IMR-90 (cell line): Measurements from ENCODE around the gene GJA4. TPM values are rescaled to one million over a fixed set of nuclear protein-coding genes. Genes with fewer than 3 reads are reported as not detected.

Experiments used
- ATAC-seq: fragments of 200-7000 bp; cut with Tn5 transposase; 2 replicates; pipeline ENCODE4 v1.9.1; 2020; ENCODE audit warnings: low read depth, mild to moderate bottlenecking, moderate library complexity
- BruUV-seq: library from RNA; stranded (reverse); fragments of 400-500 nt; replicated peaks from 2 replicates; lab custom pipeline; 2021; lab: Mats Ljungman, UMichigan
- CTCF ChIA-PET: fragments of 300-600 bp; formaldehyde crosslinking; extraction: SDS; loops from one replicate; lab custom pipeline; 2021; ENCODE audit warnings: antibody characterized with exemption; lab: Yijun Ruan, JAX
- POLR2A ChIA-PET: fragments of 300-600 bp; sonication (Branson Sonifier 250); formaldehyde crosslinking; loops from one replicate; lab custom pipeline; 2022; ENCODE audit warnings: antibody characterized with exemption; ENCODE audit not compliant: unreplicated experiment; lab: Charles Lee
- DNase-seq: peaks from one replicate; pipeline ENCODE4 v3.0.0; 2013
- H2AFZ ChIP-seq: replicated peaks from 2 replicates; pipeline ENCODE3; 2013; ENCODE audit warnings: low read length, mild to moderate bottlenecking; ENCODE audit not compliant: poor library complexity
- H2AK5ac ChIP-seq: 2 replicates; pipeline ENCODE4 v1.6.1; 2013; ENCODE audit warnings: low read depth, low read length, inconsistent platforms
- H2AK9ac ChIP-seq: replicated peaks from 2 replicates; pipeline ENCODE3; 2013; ENCODE audit warnings: mild to moderate bottlenecking, low read depth, low read length, moderate library complexity; ENCODE audit not compliant: poor library complexity
- H2BK120ac ChIP-seq: 2 replicates; pipeline ENCODE4 v1.6.1; 2013; ENCODE audit warnings: low read depth, low read length, inconsistent platforms
- H2BK15ac ChIP-seq: 3 replicates; pipeline ENCODE4 v1.6.1; 2013; ENCODE audit warnings: low read depth, low read length, inconsistent platforms
- H2BK20ac ChIP-seq: 2 replicates; pipeline ENCODE4 v1.6.1; 2013; ENCODE audit warnings: low read depth, mild to moderate bottlenecking, inconsistent platforms, low read length, moderate library complexity
- H2BK5ac ChIP-seq: 2 replicates; pipeline ENCODE4 v1.6.1; 2013; ENCODE audit warnings: mild to moderate bottlenecking, low read depth, low read length, inconsistent platforms; ENCODE audit not compliant: poor library complexity, severe bottlenecking
- H3K14ac ChIP-seq: replicated peaks from 2 replicates; pipeline ENCODE4 v1.6.1; 2013; ENCODE audit warnings: low read depth, low read length, inconsistent platforms
- H3K18ac ChIP-seq: 2 replicates; pipeline ENCODE4 v1.6.1; 2013; ENCODE audit warnings: low read depth, low read length, control low read depth
- H3K23ac ChIP-seq: 2 replicates; pipeline ENCODE4 v1.6.1; 2013; ENCODE audit warnings: low read depth, low read length, inconsistent platforms
- H3K27ac ChIP-seq: 2 replicates; pipeline ENCODE4 v1.5.1; 2013; ENCODE audit warnings: mild to moderate bottlenecking, control low read depth, low read length; ENCODE audit not compliant: insufficient read depth
- H3K27me3 ChIP-seq: 2 replicates; pipeline ENCODE4 v1.6.1; 2013; ENCODE audit warnings: low read length; ENCODE audit not compliant: control insufficient read depth, insufficient read depth
- H3K36me3 ChIP-seq: 2 replicates; pipeline ENCODE4 v1.6.1; 2013; ENCODE audit warnings: low read length, mixed read lengths; ENCODE audit not compliant: control insufficient read depth, insufficient read depth
- H3K4ac ChIP-seq: 2 replicates; pipeline ENCODE4 v1.6.1; 2013; ENCODE audit warnings: low read depth, low read length, inconsistent platforms
- H3K4me1 ChIP-seq: 2 replicates; pipeline ENCODE4 v1.6.1; 2013; ENCODE audit warnings: low read length, mixed read lengths; ENCODE audit not compliant: control insufficient read depth, insufficient read depth
- H3K4me2 ChIP-seq: 2 replicates; pipeline ENCODE4 v1.6.1; 2013; ENCODE audit warnings: low read depth, mild to moderate bottlenecking, control low read depth, low read length, moderate library complexity
- H3K4me3 ChIP-seq: 2 replicates; pipeline ENCODE4 v1.5.1; 2013; ENCODE audit warnings: low read depth, mild to moderate bottlenecking, control low read depth, low read length, moderate library complexity; ENCODE audit not compliant: insufficient read depth
- H3K56ac ChIP-seq: 2 replicates; pipeline ENCODE4 v1.6.1; 2013; ENCODE audit warnings: low read length, inconsistent platforms; ENCODE audit not compliant: insufficient read depth; ENCODE audit errors: extremely low read depth
- H3K79me1 ChIP-seq, 2 experiments: 2 replicates each; pipeline ENCODE4 v1.6.1; 2013; ENCODE audit warnings: low read length in 2 of 2, inconsistent platforms in 1 of 2, low read depth in 1 of 2
- H3K9ac ChIP-seq: 2 replicates; pipeline ENCODE4 v1.6.1; 2013; ENCODE audit warnings: low read depth, low read length, control low read depth
- H3K9me1 ChIP-seq: 2 replicates; pipeline ENCODE4 v1.6.1; 2013; ENCODE audit warnings: low read length, inconsistent platforms; ENCODE audit not compliant: insufficient read depth
- H3K9me3 ChIP-seq: 2 replicates; pipeline ENCODE4 v1.6.1; 2013; ENCODE audit warnings: low read length; ENCODE audit not compliant: control insufficient read depth, insufficient read depth
- H4K20me1 ChIP-seq: 2 replicates; pipeline ENCODE4 v1.6.1; 2013; ENCODE audit warnings: low read length, inconsistent platforms; ENCODE audit not compliant: insufficient read depth
- H4K5ac ChIP-seq: 2 replicates; pipeline ENCODE4 v1.6.1; 2013; ENCODE audit warnings: mild to moderate bottlenecking, low read depth, low read length, control low read depth
- H4K8ac ChIP-seq, 2 experiments: 2 replicates each; pipeline ENCODE4 v1.6.1; 2013; ENCODE audit warnings: low read depth in 2 of 2, low read length in 2 of 2, control low read depth in 1 of 2, inconsistent platforms in 1 of 2
- H4K91ac ChIP-seq: 2 replicates; pipeline ENCODE4 v1.6.1; 2013; ENCODE audit warnings: low read depth, low read length, inconsistent platforms; ENCODE audit not compliant: insufficient read depth
- BHLHE40 ChIP-seq: fragments of 150-350 bp; IDR thresholded peaks from 2 replicates; pipeline ENCODE4 v1.6.1; 2016; ENCODE audit warnings: mild to moderate bottlenecking, low read depth, low read length
- CEBPB ChIP-seq: IDR thresholded peaks from 2 replicates; pipeline ENCODE4 v1.6.1; 2012; ENCODE audit warnings: low read depth, low read length, improper control_type of control experiment
- CHD1 ChIP-seq: IDR thresholded peaks from 2 replicates; pipeline ENCODE4 v1.6.1; 2012; ENCODE audit warnings: low read depth, low read length, improper control_type of control experiment
- CTCF ChIP-seq: conservative IDR thresholded peaks from 2 replicates; pipeline ENCODE4 v1.5.1; 2012; ENCODE audit warnings: mild to moderate bottlenecking, low read depth, low read length, improper control_type of control experiment
- ELK1 ChIP-seq: fragments of 150-350 bp; IDR thresholded peaks from 2 replicates; pipeline ENCODE4 v1.6.1; 2016; ENCODE audit warnings: low read depth, mild to moderate bottlenecking, low read length, moderate library complexity, borderline replicate concordance
- FOS ChIP-seq: fragments of 150-350 bp; IDR thresholded peaks from 2 replicates; pipeline ENCODE4 v1.6.1; 2016; ENCODE audit warnings: low read depth, low read length
- MAFK ChIP-seq: IDR thresholded peaks from 2 replicates; pipeline ENCODE4 v1.6.1; 2012; ENCODE audit warnings: low read depth, low read length, improper control_type of control experiment
- MAZ ChIP-seq: IDR thresholded peaks from 2 replicates; pipeline ENCODE4 v1.6.1; 2012; ENCODE audit warnings: low read depth, mild to moderate bottlenecking, low read length, improper control_type of control experiment, moderate library complexity, borderline replicate concordance
- MXI1 ChIP-seq: IDR thresholded peaks from 2 replicates; pipeline ENCODE4 v1.6.1; 2012; ENCODE audit warnings: low read depth, mild to moderate bottlenecking, low read length, moderate library complexity, borderline replicate concordance
- NFE2L2 ChIP-seq: fragments of 150-350 bp; IDR thresholded peaks from 2 replicates; pipeline ENCODE4 v1.6.1; 2016; ENCODE audit warnings: low read depth, mild to moderate bottlenecking, low read length
- POLR2A ChIP-seq: IDR thresholded peaks from 2 replicates; pipeline ENCODE4 v1.6.1; 2012; ENCODE audit warnings: mild to moderate bottlenecking, low read depth, low read length
- RAD21 ChIP-seq: IDR thresholded peaks from 2 replicates; pipeline ENCODE4 v1.6.1; 2012; ENCODE audit warnings: low read length, improper control_type of control experiment
- RCOR1 ChIP-seq: IDR thresholded peaks from 2 replicates; pipeline ENCODE4 v1.6.1; 2012; ENCODE audit warnings: mild to moderate bottlenecking, low read length, improper control_type of control experiment; ENCODE audit not compliant: insufficient replicate concordance
- RFX5 ChIP-seq: IDR thresholded peaks from 2 replicates; pipeline ENCODE4 v1.8.0; 2012; ENCODE audit warnings: low read depth, mild to moderate bottlenecking, low read length, moderate library complexity
- SMC3 ChIP-seq: fragments of 150-350 bp; IDR thresholded peaks from 2 replicates; pipeline ENCODE4 v1.6.1; 2016; ENCODE audit warnings: low read depth, mild to moderate bottlenecking, antibody characterized with exemption, low read length, moderate library complexity
- WGBS, 2 experiments: methylation state at CpG; one replicate each; pipeline versions ENCODE4 v1.1.5 to v1.1.7; 2013; ENCODE audit warnings: missing lambda C conversion rate in 2 of 2; ENCODE audit not compliant: insufficient read length in 1 of 2; ENCODE audit errors: extremely low coverage in 2 of 2; 5-methylcytosine and 5-hydroxymethylcytosine counted together
- dilution Hi-C: fragments of 300-500 bp; cut with HindIII; formaldehyde crosslinking; loops from one replicate; pipeline ENCODE4 v1.14.3; 2018; ENCODE audit warnings: low sequenced_read_pairs; ENCODE audit not compliant: unreplicated experiment
- in situ Hi-C: fragments of 300-500 bp; cut with MboI; formaldehyde crosslinking; loops from 3 replicates; pipeline ENCODE4 v1.14.3; 2019; ENCODE audit warnings: low sequenced_read_pairs, inconsistent platforms, mixed read lengths
- intact Hi-C: fragments of 100-400 bp; cut with micrococcal nuclease; formaldehyde crosslinking; loops from 2 replicates; pipeline ENCODE4 v1.10.0; 2022
- polyA plus RNA-seq, 3 experiments: library from polyadenylated mRNA; depleted of rRNA; stranded (reverse); fragments of >200 nt; gene quantifications; 2 replicates each; pipeline ENCODE4 v1.2.3, GENCODE V29; 2012; ENCODE audit warnings: low replicate concordance in 1 of 3
- total RNA-seq: library from RNA; depleted of rRNA; stranded (reverse); fragments of >200 nt; gene quantifications from 2 replicates; pipeline ENCODE4 v1.2.3, GENCODE V29; 2012
- TF ChIP-seq, protein P1 (sequence below): fragments of 150-350 bp; IDR thresholded peaks from 2 replicates; pipeline ENCODE4 v1.6.1; 2017; ENCODE audit warnings: mild to moderate bottlenecking, antibody characterized with exemption, low read length, low read depth

The GJA4 gene
- total and polyA plus RNA-seq, 2 of the 4 experiments (the other 2 are of a cell fraction) = not detected

- Histone ChIP-seq H3K4me3 (no peak overlapping the region), H3K23ac (no peak overlapping the region), H3K79me1 (no peaks in the 10 kb centered on the region), H2BK5ac (no peak overlapping the region), H2BK15ac (no peak overlapping the region), H3K18ac (no peak overlapping the region), H3K9me1 (no peaks in the 10 kb centered on the region), H3K9me3 (no peaks in the 10 kb centered on the region), H3K27ac (no peak overlapping the region), H3K36me3 (no peaks in the 10 kb centered on the region), H4K5ac (no peak overlapping the region), H4K20me1 (no peaks in the 10 kb centered on the region), H4K91ac (no peak overlapping the region), H2AK5ac (no peak overlapping the region), H3K27me3 (no peaks in the 10 kb centered on the region; the same call in 1 of the 2 replicates), H4K8ac (no peak overlapping the region), H3K4me2 (no peak overlapping the region), H2BK20ac (no peak overlapping the region), H2AFZ (no peak overlapping the region), H3K56ac (no peak overlapping the region), H3K4ac (no peak overlapping the region), H3K4me1 (no peaks in the 10 kb centered on the region), H3K9ac (no peak overlapping the region), H2BK120ac (no peak overlapping the region), H3K14ac (no peak overlapping the region), H2AK9ac (no peak overlapping the region)
- dilution Hi-C loops (no loop called here), intact Hi-C loops (no loop called here), in situ Hi-C loops (no loop called here)
- WGBS, 2 experiments = no CpG with 5 or more reads among the region's 4 CpGs
- TF ChIP-seq POLR2A (no peak), MXI1 (no peak), RFX5 (no peak), ELK1 (no peak), SMC3 (no peak), CEBPB (no peak), BHLHE40 (no peak), CTCF (no peak), CHD1 (no peak), FOS (no peak), MAZ (no peak), NFE2L2 (no peak), RAD21 (no peak), RCOR1 (no peak), MAFK (no peak)
- TF ChIP-seq, protein P1, sequence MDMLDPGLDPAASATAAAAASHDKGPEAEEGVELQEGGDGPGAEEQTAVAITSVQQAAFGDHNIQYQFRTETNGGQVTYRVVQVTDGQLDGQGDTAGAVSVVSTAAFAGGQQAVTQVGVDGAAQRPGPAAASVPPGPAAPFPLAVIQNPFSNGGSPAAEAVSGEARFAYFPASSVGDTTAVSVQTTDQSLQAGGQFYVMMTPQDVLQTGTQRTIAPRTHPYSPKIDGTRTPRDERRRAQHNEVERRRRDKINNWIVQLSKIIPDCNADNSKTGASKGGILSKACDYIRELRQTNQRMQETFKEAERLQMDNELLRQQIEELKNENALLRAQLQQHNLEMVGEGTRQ = no peak
- BruUV-seq = no TSS peak
- ATAC-seq (no peak), DNase-seq (no peak)
- CTCF ChIA-PET = no interaction called here
- POLR2A ChIA-PET = no interaction called here
Measured at GRCh38 chr1:34758751-34759150, 34.0 kb upstream of the GJA4 start.
